GF-D8 (cell line): ENCODE results near the gene COASY.
"Not testable (repeated sequence)": the region's sequence is repeated elsewhere in the genome, so short reads cannot be mapped to it uniquely, and the experiment has no call there.

ENCODE experiments used
- DNase-seq: peaks from one replicate; lab custom pipeline; 2025; lab: John Stamatoyannopoulos, UW

Gene COASY

GRCh38 chr17:42574463-42574862, 12.5 kb downstream of the COASY start:
- DNase-seq: no peak

DNA sequence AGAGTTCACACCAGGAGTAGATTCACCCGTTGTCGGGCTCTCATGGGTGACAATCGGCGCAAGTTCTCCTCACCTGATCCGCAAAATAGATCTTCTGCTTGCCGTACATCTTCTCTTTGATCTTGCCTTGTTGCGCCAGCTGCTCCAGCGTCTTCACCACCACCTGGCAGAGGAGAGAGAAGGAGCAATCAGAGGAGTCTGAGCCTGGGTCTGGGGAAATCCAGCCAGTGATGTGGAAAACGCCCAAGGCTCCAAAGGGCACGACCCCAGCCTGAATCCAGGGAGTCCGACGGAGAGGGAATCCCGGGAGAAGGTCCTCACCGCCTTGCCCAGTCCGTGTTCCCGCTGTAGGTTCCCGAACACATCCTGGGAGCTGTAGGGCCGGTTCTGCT, 15.2 kb downstream of the COASY start:
- no peak for DNase-seq

- DNase-seq: peak; percentile 90
Measured at GRCh38 chr17:42577532-42578281, 15.8 kb downstream of the COASY start, which contains the start of gene PSMC3IP. Gene PSMC3IP, minus strand, starts transcription at chr17:42577729. Its CDS starts 43 bp downstream, at chr17:42577686.

- DNase-seq: peak; percentile 72
Measured at GRCh38 chr17:42578282-42578869, 16.4 kb downstream of the COASY start.

DNA sequence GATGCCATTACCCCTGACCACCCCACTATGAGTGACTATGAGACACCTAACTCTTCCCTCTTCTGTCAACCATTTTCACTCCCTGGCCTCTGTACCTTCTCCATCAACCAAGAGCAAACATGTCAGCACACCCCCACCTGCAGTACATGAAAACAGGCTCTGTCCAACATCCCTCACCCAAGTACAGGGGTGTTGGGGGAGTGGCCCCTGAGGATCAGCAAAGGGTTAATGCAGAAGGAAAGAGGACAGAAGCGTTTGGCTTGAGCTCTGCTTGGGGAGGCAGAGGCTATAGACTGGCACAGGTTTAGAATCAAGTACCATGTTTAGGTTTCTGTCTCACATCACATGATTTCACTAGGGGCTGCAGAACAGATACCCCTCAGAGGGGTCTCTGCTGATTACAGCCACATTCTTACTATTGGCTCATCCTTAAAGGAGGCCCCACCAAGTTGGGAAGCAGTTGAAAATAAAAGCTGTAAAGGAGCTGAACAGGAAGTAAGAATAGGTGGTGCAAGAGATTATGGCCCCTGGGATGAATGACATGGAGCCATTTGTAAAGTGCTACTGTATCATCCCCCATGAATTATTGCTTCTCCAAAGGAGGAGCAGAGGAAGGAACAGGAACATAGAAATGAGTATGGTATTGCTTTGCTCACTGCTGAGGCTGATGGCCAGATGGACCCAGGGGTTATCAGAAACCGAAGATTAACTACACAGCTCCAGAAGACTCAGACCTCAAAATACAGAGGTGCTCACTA, 18.0 kb downstream of the COASY start:
- no peak for DNase-seq

DNA sequence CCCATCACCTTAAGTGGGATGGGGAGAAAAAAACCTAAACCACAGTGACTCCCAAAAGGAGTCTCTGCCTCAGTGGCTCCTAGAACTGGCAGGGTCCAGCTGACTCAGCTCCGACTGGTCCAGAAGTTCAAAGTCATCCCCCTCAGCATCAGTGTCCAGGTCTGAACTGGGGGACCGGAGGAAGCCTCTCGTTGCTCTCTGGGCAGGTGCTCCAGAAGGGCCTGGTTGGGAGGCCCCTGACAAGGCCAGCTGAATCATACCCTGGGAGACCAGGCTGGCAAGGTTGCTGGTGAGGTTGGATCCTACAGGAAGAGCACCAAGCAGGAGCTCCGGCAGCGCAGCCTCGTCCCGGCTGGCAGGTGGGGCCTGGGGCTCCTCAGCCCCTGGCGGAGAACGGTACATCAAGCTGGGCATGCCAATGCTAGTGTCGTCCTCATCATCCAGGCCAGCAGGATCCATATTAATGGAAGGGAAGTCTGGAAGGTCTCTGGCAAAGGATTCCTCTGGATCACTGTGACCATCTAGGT, 19.9 kb downstream of the COASY start:
- DNase-seq: no peak

DNA sequence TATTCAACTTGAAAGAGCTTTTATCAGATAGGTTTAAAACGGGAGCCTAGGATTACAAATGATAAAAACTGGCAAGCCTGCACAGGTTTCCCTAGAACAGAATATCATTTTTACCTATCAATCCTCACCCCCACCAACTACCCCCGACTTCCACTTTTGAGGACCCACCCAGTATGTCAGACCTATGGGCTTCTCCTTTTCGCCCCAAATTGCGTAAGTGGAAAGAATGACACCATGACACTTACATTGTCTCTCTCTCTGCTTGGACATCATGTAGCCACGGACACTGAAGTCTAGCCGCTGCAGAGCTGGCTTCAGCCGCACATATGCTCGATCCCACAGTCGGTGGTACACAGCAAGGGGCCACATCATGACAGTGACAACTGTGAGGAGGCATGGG, 22.9 kb downstream of the COASY start:
- no peak for DNase-seq

DNA sequence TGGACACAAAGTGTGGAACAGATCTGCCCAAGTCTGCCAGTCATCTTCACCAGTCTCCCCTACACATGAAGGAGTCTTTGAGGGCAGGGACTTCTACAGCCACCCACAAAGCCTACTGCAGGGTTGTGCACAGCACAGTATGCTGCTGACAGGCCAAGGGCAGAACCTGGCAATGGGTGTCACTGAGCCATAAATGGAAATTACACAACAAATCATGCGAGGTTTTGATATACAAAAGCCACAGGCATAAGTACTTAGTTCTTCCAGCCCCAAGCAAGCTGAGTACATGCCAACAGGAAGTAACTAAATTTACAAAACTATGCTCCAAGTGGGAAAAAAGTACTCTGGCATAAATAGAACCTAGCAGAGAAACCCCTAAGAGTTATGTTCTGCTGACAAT, 23.4 kb downstream of the COASY start:
- DNase-seq: peak; percentile 34

DNA sequence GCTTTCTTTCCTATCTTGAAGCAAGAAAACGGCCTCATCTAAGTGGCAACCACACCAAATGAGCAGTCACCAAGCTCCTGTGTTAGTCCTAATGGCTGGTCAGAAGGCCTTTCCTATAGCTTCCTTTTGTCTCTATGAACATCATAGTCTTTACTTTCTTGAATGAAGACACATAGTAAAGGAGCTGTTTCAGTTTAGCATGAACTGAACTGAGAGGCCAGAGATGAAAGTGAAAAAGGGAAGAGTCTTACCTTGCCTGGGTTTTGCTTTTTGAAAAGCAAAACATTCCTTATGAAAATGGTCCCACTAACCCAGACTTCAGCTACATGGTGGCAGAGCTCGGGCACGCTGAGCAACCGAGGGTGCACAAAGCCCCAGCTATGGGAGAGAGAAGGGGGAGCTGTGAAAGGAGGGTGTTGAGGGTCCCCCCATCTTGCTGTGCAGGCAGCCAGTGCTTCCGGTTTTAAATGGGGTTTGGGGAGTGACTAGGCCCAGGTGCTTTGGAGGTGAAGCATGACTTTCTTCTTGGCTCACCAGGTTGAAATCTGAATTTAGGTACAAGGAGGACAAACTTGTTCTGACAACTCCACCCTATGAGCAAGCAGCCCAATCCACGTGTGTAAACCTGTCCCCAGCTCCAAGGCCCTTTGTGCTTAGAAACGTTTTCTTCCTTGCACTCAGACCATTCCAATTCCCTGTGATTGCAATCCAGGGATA, 24.7 kb downstream of the COASY start:
- DNase-seq: no peak

DNA sequence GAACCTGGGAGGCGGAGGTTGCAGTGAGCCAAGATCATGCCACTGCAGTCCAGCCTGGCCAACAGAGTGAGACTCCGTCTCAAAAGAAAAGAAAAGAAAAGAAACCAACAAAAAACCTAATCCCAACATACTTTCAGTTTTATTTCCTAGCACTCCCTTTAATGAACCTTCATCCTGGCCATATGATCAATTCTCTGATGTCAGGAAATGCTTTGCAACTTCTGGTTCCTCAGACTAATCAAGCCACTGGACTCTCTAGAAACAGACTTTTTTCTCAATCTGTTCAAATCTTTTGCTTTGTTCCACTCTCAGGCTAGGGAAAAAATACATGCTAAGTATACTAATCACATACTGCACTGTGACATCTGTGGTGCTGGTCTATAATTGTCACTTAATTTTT, 28.9 kb downstream of the COASY start:
- no peak for DNase-seq

DNA sequence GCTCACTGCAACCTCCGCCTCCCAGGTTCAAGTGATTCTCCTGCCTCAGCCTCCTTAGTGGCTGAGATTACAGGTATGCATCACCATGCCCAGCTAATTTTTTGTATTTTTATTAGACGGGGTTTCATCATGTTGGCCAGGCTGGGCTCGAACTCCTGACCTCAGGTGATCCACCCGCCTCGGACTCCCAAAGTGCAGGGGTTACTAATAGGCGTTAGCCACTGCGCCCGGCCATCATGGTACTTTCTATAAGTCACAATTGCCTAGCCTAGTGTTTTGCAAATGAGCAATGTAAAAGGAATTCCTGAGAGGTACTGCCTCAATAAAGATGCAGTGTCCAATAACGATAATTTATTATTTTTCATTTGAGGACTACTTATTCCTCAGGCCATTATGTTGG, 29.5 kb downstream of the COASY start:
- no peak for DNase-seq

- DNase-seq: no peak
Measured at GRCh38 chr17:42596386-42596785, 34.4 kb downstream of the COASY start.

- DNase-seq: peak; percentile 36
Measured at GRCh38 chr17:42598905-42599304, 37.0 kb downstream of the COASY start.

DNA sequence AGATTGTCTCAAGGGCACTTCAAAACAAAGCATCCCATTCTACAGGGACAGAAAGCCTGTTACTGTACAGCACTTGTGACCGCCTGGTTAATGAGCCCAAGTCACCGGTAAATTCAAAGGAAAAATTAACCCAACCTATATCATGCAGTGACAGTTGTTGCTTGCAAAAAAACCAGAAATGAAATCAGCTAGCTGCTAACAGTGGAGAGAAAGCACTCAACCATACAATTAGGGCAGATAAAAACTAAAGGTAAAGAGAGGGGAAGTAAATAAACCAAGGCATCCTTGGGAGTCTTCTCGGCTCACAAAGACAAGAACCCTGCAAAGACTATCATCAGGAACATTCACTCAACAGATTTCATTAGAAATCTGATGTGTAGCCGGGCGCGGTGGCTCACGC, 41.4 kb downstream of the COASY start:
- no peak for DNase-seq

- no peak for DNase-seq
Measured at GRCh38 chr17:42607769-42608168, 45.8 kb downstream of the COASY start.

GRCh38 chr17:42608305-42609181, 46.6 kb downstream of the COASY start:
- DNase-seq: no peak

GRCh38 chr17:42609182-42609813, 47.4 kb downstream of the COASY start, which contains the start of the genes RETREG3 and TUBG1:
Gene RETREG3, minus strand, starts transcription at chr17:42609374. Its CDS starts 50 bp downstream, at chr17:42609324.
Gene TUBG1, plus strand, starts transcription at chr17:42609683. Its CDS starts 55 bp downstream, at chr17:42609738.
- peak; percentile 96 for DNase-seq

GRCh38 chr17:42609814-42610801, 48.2 kb downstream of the COASY start:
- DNase-seq: not testable (repeated sequence)

- no peak for DNase-seq
Measured at GRCh38 chr17:42612013-42612412, 50.1 kb downstream of the COASY start.
